ENCODE data around the gene PDE3B.
"Not testable (repeated sequence)": the region's sequence is repeated elsewhere in the genome, so short reads cannot be mapped to it uniquely, and the experiment has no call there.

Gene PDE3B

GRCh38 chr11:14750911-14751310, 107.3 kb downstream of the PDE3B start:
- DNase-seq = no peak

GRCh38 chr11:14751975-14752407, 108.4 kb downstream of the PDE3B start:
- DNase-seq = no peak

GRCh38 chr11:14755140-14755539, 111.5 kb downstream of the PDE3B start:
- no peak for DNase-seq

GRCh38 chr11:14756349-14756748, 112.7 kb downstream of the PDE3B start:
- no peak for DNase-seq

GRCh38 chr11:14759300-14760012, 115.9 kb downstream of the PDE3B start:
- not testable (repeated sequence) for DNase-seq

GRCh38 chr11:14764179-14764578, 120.6 kb downstream of the PDE3B start:
- no peak for DNase-seq

GRCh38 chr11:14764579-14765527, 121.2 kb downstream of the PDE3B start:
- no peak for DNase-seq

- no peak for DNase-seq
These were observed 123.0 kb downstream of the PDE3B start for GRCh38 chr11:14766585-14766984.

GRCh38 chr11:14768526-14769188, 125.1 kb downstream of the PDE3B start:
- no peak for DNase-seq

- no peak for DNase-seq
These were observed 130.2 kb downstream of the PDE3B start for GRCh38 chr11:14773755-14774154.

GRCh38 chr11:14774721-14775120, 131.1 kb downstream of the PDE3B start:
- no peak for DNase-seq

GRCh38 chr11:14775897-14776296, 132.3 kb downstream of the PDE3B start:
- no peak for DNase-seq

GRCh38 chr11:14778460-14778859, 134.9 kb downstream of the PDE3B start:
- DNase-seq = not testable (repeated sequence)

GRCh38 chr11:14783788-14784187, 140.2 kb downstream of the PDE3B start:
- no peak for DNase-seq

- DNase-seq = no peak
These were observed 140.6 kb downstream of the PDE3B start for GRCh38 chr11:14784230-14784629.

GRCh38 chr11:14789879-14790484, 146.4 kb downstream of the PDE3B start:
- no peak for DNase-seq

GRCh38 chr11:14793546-14793945, 149.9 kb downstream of the PDE3B start:
- no peak for DNase-seq

GRCh38 chr11:14796028-14796427, 152.4 kb downstream of the PDE3B start:
- not testable (repeated sequence) for DNase-seq

- DNase-seq = no peak
These were observed 160.2 kb downstream of the PDE3B start for GRCh38 chr11:14803846-14804245.

- no peak for DNase-seq
These were observed 165.9 kb downstream of the PDE3B start for GRCh38 chr11:14809466-14809865.

GRCh38 chr11:14812757-14813156, 169.2 kb downstream of the PDE3B start:
- DNase-seq = no peak

GRCh38 chr11:14813516-14813915, 169.9 kb downstream of the PDE3B start:
- no peak for DNase-seq

- no peak for DNase-seq
These were observed 175.2 kb downstream of the PDE3B start for GRCh38 chr11:14818779-14819178.

All from HCEC 1CT (cell line).